Measurements from ENCODE around the gene ELN. TPM values are rescaled to one million over a fixed set of nuclear protein-coding genes. Genes with fewer than 3 reads are reported as not detected.

Gene ELN
- total and polyA plus RNA-seq, 2 donors (not counting 1 experiment from before 2014, with no cell fraction given) = not detected

- Mint-ChIP-seq H3K27ac (no peak overlapping the region), H3K27me3 (peaks cover 40% of the 10 kb centered on the region), H3K9me3 (ENCODE audit: insufficient read depth) (no peaks in the 10 kb centered on the region), H3K4me1 (peaks cover 7% of the 10 kb centered on the region), H3K4me3 (no peak overlapping the region)
- no peak for TF ChIP-seq EZH2 (IDR thresholded peaks at IDR 0.05; ENCODE audit: borderline replicate concordance, insufficient read depth, low read depth, low read length, poor library complexity, severe bottlenecking)
- TF ChIP-seq, protein P1, sequence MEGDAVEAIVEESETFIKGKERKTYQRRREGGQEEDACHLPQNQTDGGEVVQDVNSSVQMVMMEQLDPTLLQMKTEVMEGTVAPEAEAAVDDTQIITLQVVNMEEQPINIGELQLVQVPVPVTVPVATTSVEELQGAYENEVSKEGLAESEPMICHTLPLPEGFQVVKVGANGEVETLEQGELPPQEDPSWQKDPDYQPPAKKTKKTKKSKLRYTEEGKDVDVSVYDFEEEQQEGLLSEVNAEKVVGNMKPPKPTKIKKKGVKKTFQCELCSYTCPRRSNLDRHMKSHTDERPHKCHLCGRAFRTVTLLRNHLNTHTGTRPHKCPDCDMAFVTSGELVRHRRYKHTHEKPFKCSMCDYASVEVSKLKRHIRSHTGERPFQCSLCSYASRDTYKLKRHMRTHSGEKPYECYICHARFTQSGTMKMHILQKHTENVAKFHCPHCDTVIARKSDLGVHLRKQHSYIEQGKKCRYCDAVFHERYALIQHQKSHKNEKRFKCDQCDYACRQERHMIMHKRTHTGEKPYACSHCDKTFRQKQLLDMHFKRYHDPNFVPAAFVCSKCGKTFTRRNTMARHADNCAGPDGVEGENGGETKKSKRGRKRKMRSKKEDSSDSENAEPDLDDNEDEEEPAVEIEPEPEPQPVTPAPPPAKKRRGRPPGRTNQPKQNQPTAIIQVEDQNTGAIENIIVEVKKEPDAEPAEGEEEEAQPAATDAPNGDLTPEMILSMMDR (IDR thresholded peaks at IDR 0.05) = no peak
- Histone ChIP-seq H3K9ac (ENCODE audit: low read length) (no peak overlapping the region), H3K9me3 (ENCODE audit: control extremely low read depth in 1 of 3, control insufficient read depth in 2 of 3, insufficient read depth in 1 of 3, low read length in 2 of 3) (peaks cover 0 to 4% (median 0%) of the 10 kb centered on the region in 3 donors), H3K27me3 (replicated peaks in 1 of 4; ENCODE audit: control extremely low read depth in 1 of 4, control insufficient read depth in 3 of 4, insufficient read depth in 4 of 4, low read length in 3 of 4) (peaks cover 0 to 50% (median 21%) of the 10 kb centered on the region in 4 experiments), H3K4me1 (ENCODE audit: control insufficient read depth in 2 of 2, insufficient read depth in 2 of 2, low read length in 2 of 2) (peaks cover 11 to 13% of the 10 kb centered on the region in 2 donors), H3K4me2 (replicated peaks; ENCODE audit: low read depth, low read length, poor library complexity, severe bottlenecking) (no peak overlapping the region), H4K20me1 (ENCODE audit: control insufficient read depth, insufficient read depth, low read length, poor library complexity, severe bottlenecking) (no peaks in the 10 kb centered on the region), H3K4me3 (ENCODE audit: control extremely low read depth in 1 of 5, extremely low read depth in 1 of 5, insufficient read depth in 1 of 5, low read depth in 2 of 5, low read length in 4 of 5) (no peak overlapping the region), H3K79me2 (ENCODE audit: control insufficient read depth, insufficient read depth, low read length) (no peaks in the 10 kb centered on the region), H3K27ac (ENCODE audit: low read length in 2 of 2) (no peak overlapping the region), H3K36me3 (replicated peaks in 1 of 2; ENCODE audit: control extremely low read depth in 1 of 2, control insufficient read depth in 1 of 2, extremely low read depth in 1 of 2, insufficient read depth in 2 of 2, low read length in 1 of 2) (no peaks in the 10 kb centered on the region), H2AFZ (ENCODE audit: insufficient read depth, low read depth, low read length, poor library complexity, severe bottlenecking) (no peak overlapping the region)
- intact Hi-C loops (cut with micrococcal nuclease) = no loop called here
- no peak for DNase-seq
- 93% methylated on average over 7 of the region's 7 CpGs for WGBS (ENCODE audit: insufficient coverage)
- CTCF ChIA-PET = no interaction called here
- POLR2A ChIA-PET = no interaction called here
- ATAC-seq (ENCODE audit: low read depth) = no peak
Observed at GRCh38 chr7:74030861-74031260, 2.9 kb downstream of the ELN start.

- peaks cover 5% of the 10 kb centered on the region for H3K4me1 Mint-ChIP-seq
- Histone ChIP-seq H3K79me2 (ENCODE audit: control insufficient read depth, insufficient read depth, low read length) (no peaks in the 10 kb centered on the region), H4K20me1 (ENCODE audit: control insufficient read depth, insufficient read depth, low read length, poor library complexity, severe bottlenecking) (no peaks in the 10 kb centered on the region), H3K9me3 (ENCODE audit: control extremely low read depth in 1 of 3, control insufficient read depth in 2 of 3, insufficient read depth in 1 of 3, low read length in 2 of 3) (peaks cover 0 to 4% (median 0%) of the 10 kb centered on the region in 3 donors), H3K36me3 (replicated peaks in 1 of 2; ENCODE audit: control extremely low read depth in 1 of 2, control insufficient read depth in 1 of 2, extremely low read depth in 1 of 2, insufficient read depth in 2 of 2, low read length in 1 of 2) (no peaks in the 10 kb centered on the region), H3K4me3 (ENCODE audit: control extremely low read depth in 1 of 5, extremely low read depth in 1 of 5, insufficient read depth in 1 of 5, low read depth in 2 of 5, low read length in 4 of 5) (no peak overlapping the region), H3K9ac (ENCODE audit: low read length) (no peak overlapping the region), H3K27me3 (replicated peaks in 1 of 4; ENCODE audit: control extremely low read depth in 1 of 4, control insufficient read depth in 3 of 4, insufficient read depth in 4 of 4, low read length in 3 of 4) (peaks cover 0 to 44% (median 16%) of the 10 kb centered on the region in 4 experiments), H3K4me1 (ENCODE audit: control insufficient read depth in 2 of 2, insufficient read depth in 2 of 2, low read length in 2 of 2) (peaks cover 9 to 11% of the 10 kb centered on the region in 2 donors), H2AFZ (ENCODE audit: insufficient read depth, low read depth, low read length, poor library complexity, severe bottlenecking) (no peak overlapping the region), H3K4me2 (replicated peaks; ENCODE audit: low read depth, low read length, poor library complexity, severe bottlenecking) (no peak overlapping the region), H3K27ac (ENCODE audit: low read length in 2 of 2) (no peak overlapping the region)
- ChIA-PET POLR2A (no interaction called here), CTCF (no interaction called here)
- WGBS (ENCODE audit: insufficient coverage) = 59% methylated on average over 2 of the region's 5 CpGs
- no peak overlapping the region for H3K4me3 Mint-ChIP-seq
- H3K9me3 Mint-ChIP-seq (ENCODE audit: insufficient read depth) = no peaks in the 10 kb centered on the region
- intact Hi-C loops (cut with micrococcal nuclease) = no loop called here
- H3K27ac Mint-ChIP-seq = no peak overlapping the region
- ATAC-seq (ENCODE audit: low read depth) (no peak), DNase-seq (no peak)
- no peak for TF ChIP-seq EZH2 (IDR thresholded peaks at IDR 0.05; ENCODE audit: borderline replicate concordance, insufficient read depth, low read depth, low read length, poor library complexity, severe bottlenecking)
- TF ChIP-seq, protein P1 (IDR thresholded peaks at IDR 0.05) = no peak
- peaks cover 35% of the 10 kb centered on the region for H3K27me3 Mint-ChIP-seq
Observed at GRCh38 chr7:74031403-74032190, 3.6 kb downstream of the ELN start.
